ENCODE data around the gene SLC29A2.

The SLC29A2 gene

GRCh38 chr11:66349084-66349386 is 22.5 kb downstream of the SLC29A2 start:
- no peak for DNase-seq (ENCODE audit: low read depth)

- DNase-seq (ENCODE audit: low read depth), result peak; percentile 61
Measured at GRCh38 chr11:66347425-66348276, 23.9 kb downstream of the SLC29A2 start, which contains the start of gene B4GAT1. TSS of gene B4GAT1 (minus strand) at chr11:66347629. CDS start at chr11:66347545, 84 bp downstream.

GRCh38 chr11:66346476-66347424 is 24.8 kb downstream of the SLC29A2 start:
- no peak for DNase-seq (ENCODE audit: low read depth)

GRCh38 chr11:66345316-66345649 is 26.3 kb downstream of the SLC29A2 start:
- DNase-seq (ENCODE audit: low read depth), result no peak

GRCh38 chr11:66344550-66345315 is 26.8 kb downstream of the SLC29A2 start, which contains the start of gene BRMS1:
TSS of gene BRMS1 (minus strand) at chr11:66345104. CDS start at chr11:66342234, 2,870 bp downstream.
- peak; percentile 95 for DNase-seq (ENCODE audit: low read depth)

- DNase-seq (ENCODE audit: low read depth), result no peak
Measured at GRCh38 chr11:66343176-66343575, 28.4 kb downstream of the SLC29A2 start.

- no peak for DNase-seq (ENCODE audit: low read depth)
Measured at GRCh38 chr11:66341502-66342126, 29.9 kb downstream of the SLC29A2 start.

GRCh38 chr11:66340596-66341501 is 30.7 kb downstream of the SLC29A2 start:
- no peak for DNase-seq (ENCODE audit: low read depth)

- no peak for DNase-seq (ENCODE audit: low read depth)
Measured at GRCh38 chr11:66339686-66340483, 31.7 kb downstream of the SLC29A2 start.

- no peak for DNase-seq (ENCODE audit: low read depth)
Measured at GRCh38 chr11:66339162-66339675, 32.3 kb downstream of the SLC29A2 start.

- DNase-seq (ENCODE audit: low read depth), result no peak
Measured at GRCh38 chr11:66338276-66339161, 33.0 kb downstream of the SLC29A2 start.

GRCh38 chr11:66337103-66337899 is 34.3 kb downstream of the SLC29A2 start:
- DNase-seq (ENCODE audit: low read depth), result no peak

- DNase-seq (ENCODE audit: low read depth), result no peak
Measured at GRCh38 chr11:66336234-66337102, 35.1 kb downstream of the SLC29A2 start, which contains the start of gene RIN1. TSS of gene RIN1 (minus strand) at chr11:66336434. CDS start at chr11:66336402, 32 bp downstream.

GRCh38 chr11:66335531-66336233 is 35.9 kb downstream of the SLC29A2 start:
- no peak for DNase-seq (ENCODE audit: low read depth)

- DNase-seq (ENCODE audit: low read depth), result no peak
Measured at GRCh38 chr11:66334605-66335442, 36.7 kb downstream of the SLC29A2 start.
